GM12878 (cell line): Measurements from ENCODE around the gene MSRB2. TPM values are rescaled to one million over a fixed set of nuclear protein-coding genes. Genes with fewer than 3 reads are reported as not detected.

Experiments
- ATAC-seq: fragments of 200-7000 bp; cut with Tn5 transposase; 3 replicates; pipeline ENCODE4 v1.9.1; 2020; ENCODE audit warnings: mild to moderate bottlenecking, moderate library complexity
- BruUV-seq: library from RNA; stranded (reverse); fragments of 400-500 nt; replicated peaks from 2 replicates; lab custom pipeline; 2021; lab: Mats Ljungman, UMichigan
- CTCF ChIA-PET: fragments of 300-600 bp; sonication (Branson Sonifier 250); formaldehyde crosslinking; extraction: SDS; loops from one replicate; lab custom pipeline; 2021; ENCODE audit warnings: inconsistent platforms; lab: Yijun Ruan, JAX
- POLR2A ChIA-PET: fragments of 350-600 bp; formaldehyde crosslinking; extraction: SDS; loops from one replicate; lab custom pipeline; 2021; ENCODE audit warnings: inconsistent platforms; lab: Charles Lee
- RAD21 ChIA-PET: fragments of 300-600 bp; sonication (Branson Sonifier 250); formaldehyde crosslinking; loops from one replicate; lab custom pipeline; 2023; ENCODE audit warnings: antibody characterized with exemption; ENCODE audit not compliant: unreplicated experiment; lab: Charles Lee
- SMC1A ChIA-PET: fragments of 300-600 bp; sonication (Branson Sonifier 250); formaldehyde crosslinking; loops from one replicate; lab custom pipeline; 2023; ENCODE audit not compliant: unreplicated experiment, uncharacterized antibody; lab: Charles Lee
- DNase-seq: peaks from one replicate; pipeline ENCODE4 v3.0.0-alpha.2; 2011; ENCODE audit warnings: low read depth, low spot score
- FAIRE-seq: peaks from 3 replicates; lab custom pipeline; 2011; peaks lifted over from hg19 to GRCh38; lab: Jason Lieb, UNC
- H2AFZ ChIP-seq: 2 replicates; pipeline ENCODE4 v1.6.0; 2011; ENCODE audit warnings: low read depth, low read length, control low read depth; ENCODE audit not compliant: control insufficient read depth
- H3K27ac ChIP-seq: 2 replicates; pipeline ENCODE4 v1.5.1; 2011; ENCODE audit warnings: control low read depth; ENCODE audit not compliant: control insufficient read depth, insufficient read depth
- H3K27me3 ChIP-seq, 2 experiments: replicated peaks in 1 of 2; 2 replicates each; pipeline versions ENCODE4 v1.6.0 to v1.6.1; 2011; ENCODE audit warnings: low read length in 1 of 2; ENCODE audit not compliant: control insufficient read depth in 2 of 2, insufficient read depth in 2 of 2
- H3K36me3 ChIP-seq, 2 experiments: 2 replicates each; pipeline ENCODE4 v1.5.1; 2011; ENCODE audit warnings: low read length in 1 of 2; ENCODE audit not compliant: control insufficient read depth in 2 of 2, insufficient read depth in 2 of 2
- H3K4me1 ChIP-seq: 2 replicates; pipeline ENCODE4 v1.6.1; 2011; ENCODE audit warnings: mild to moderate bottlenecking, low read length, moderate library complexity, mixed read lengths; ENCODE audit not compliant: control insufficient read depth, insufficient read depth
- H3K4me2 ChIP-seq: 2 replicates; pipeline ENCODE4 v1.6.0; 2011; ENCODE audit warnings: control low read depth; ENCODE audit not compliant: control insufficient read depth, insufficient read depth
- H3K4me3 ChIP-seq: fragments of 200-600 bp; sonication (generic); 2 replicates; pipeline ENCODE4 v1.5.1; 2016
- H3K79me2 ChIP-seq: 2 replicates; pipeline ENCODE4 v1.6.0; 2011; ENCODE audit warnings: low read length; ENCODE audit not compliant: control insufficient read depth, insufficient read depth
- H3K9ac ChIP-seq: 2 replicates; pipeline ENCODE4 v1.8.0; 2011; ENCODE audit warnings: low read length, control low read depth, mixed read lengths; ENCODE audit not compliant: control insufficient read depth, insufficient read depth
- H3K9me3 ChIP-seq: replicated peaks from 3 replicates; pipeline ENCODE4 v1.5.1; 2011; ENCODE audit warnings: mild to moderate bottlenecking, low read length; ENCODE audit not compliant: control insufficient read depth, insufficient read depth
- H4K20me1 ChIP-seq: 2 replicates; pipeline ENCODE4 v1.6.0; 2011; ENCODE audit not compliant: control insufficient read depth, insufficient read depth
- CBX3 ChIP-seq: fragments of 200-600 bp; sonication (generic); IDR thresholded peaks from 2 replicates; pipeline ENCODE4 v1.6.1; 2016; ENCODE audit warnings: low read depth, borderline replicate concordance
- CEBPB ChIP-seq, 2 experiments: fragments of 150-350 bp in 1 of 2; IDR thresholded peaks; 2 replicates each; pipeline ENCODE4 v1.6.1; 2012 to 2014; ENCODE audit warnings: low read depth in 2 of 2, low read length in 2 of 2, borderline replicate concordance in 1 of 2, inconsistent platforms in 1 of 2
- HCFC1 ChIP-seq: fragments of 150-350 bp; IDR thresholded peaks from 2 replicates; pipeline ENCODE4 v1.6.1; 2014; ENCODE audit warnings: low read length
- KAT2A ChIP-seq: conservative IDR thresholded peaks from 2 replicates; pipeline ENCODE4 v1.6.1; 2011; ENCODE audit warnings: low read depth, low read length; ENCODE audit not compliant: control insufficient read depth
- MEF2B ChIP-seq: fragments of 450-650 bp; IDR thresholded peaks from 2 replicates; pipeline ENCODE4 v1.6.1; 2018; ENCODE audit warnings: mild to moderate bottlenecking, moderate library complexity; ENCODE audit not compliant: partially characterized antibody, poor library complexity, severe bottlenecking
- MYB ChIP-seq: fragments of 150-350 bp; IDR thresholded peaks from 2 replicates; pipeline ENCODE4 v1.6.1; 2014; ENCODE audit warnings: mild to moderate bottlenecking, low read depth, low read length, borderline replicate concordance
- RUNX3 ChIP-seq: IDR thresholded peaks from 2 replicates; pipeline ENCODE4 v1.6.1; 2012; ENCODE audit warnings: low read length, inconsistent platforms
- SMARCA5 ChIP-seq: fragments of 450-650 bp; IDR thresholded peaks from 2 replicates; pipeline ENCODE4 v1.6.1; 2017; ENCODE audit warnings: mild to moderate bottlenecking
- SPI1 ChIP-seq: IDR thresholded peaks from 2 replicates; pipeline ENCODE4 v1.6.1; 2011; ENCODE audit warnings: low read depth, mild to moderate bottlenecking, low read length, moderate library complexity, borderline replicate concordance; ENCODE audit not compliant: insufficient read depth
- SREBF1 ChIP-seq: IDR thresholded peaks from 2 replicates; pipeline ENCODE4 v1.6.1; 2012; ENCODE audit warnings: mild to moderate bottlenecking, low read length
- TCF7 ChIP-seq: IDR thresholded peaks from 2 replicates; pipeline ENCODE4 v1.6.1; 2014; ENCODE audit warnings: antibody characterized with exemption, borderline replicate concordance
- WGBS: methylation state at CpG from one replicate; pipeline ENCODE4 v1.1.6; 2016; ENCODE audit warnings: low lambda C conversion rate; ENCODE audit not compliant: insufficient replicate concordance, insufficient coverage; ENCODE audit errors: missing lambda C conversion rate; 5-methylcytosine and 5-hydroxymethylcytosine counted together
- in situ Hi-C: fragments of 300-500 bp; cut with MboI; formaldehyde crosslinking; loops from 9 replicates; pipeline ENCODE4 v1.14.3; 2018; ENCODE audit warnings: mixed read lengths
- intact Hi-C: fragments of 100-400 bp; cut with micrococcal nuclease; formaldehyde crosslinking; loops from one replicate; pipeline ENCODE4 v1.14.2; 2022; ENCODE audit not compliant: unreplicated experiment
- polyA plus RNA-seq, 11 experiments: library from polyadenylated mRNA; depleted of rRNA in 4 of 11; unstranded in 6 of 11; stranded (reverse) in 5 of 11; fragments of >200 nt; fragmentation: Nextera tagmentation in 4 of 11; fragmentation: Illumina TruSeq in 1 of 11; extraction: Ambion mirVana in 4 of 11; extraction: Trizol in 1 of 11; gene quantifications; 1 replicate in 1 of 11; 2 replicates in 10 of 11; pipeline versions ENCODE4 v1.2.1 to v1.2.3, GENCODE V29; 2011 to 2016; ENCODE audit warnings: inconsistent platforms in 2 of 11, missing spikeins in 2 of 11, low read depth in 1 of 11
- total RNA-seq, 4 experiments: library from RNA; depleted of rRNA in 3 of 4; stranded (reverse); fragments of >200 nt in 3 of 4; fragmentation: Illumina TruSeq in 1 of 4; extraction: Trizol in 1 of 4; gene quantifications; 2 replicates each; pipeline versions ENCODE4 v1.2.1 to v1.2.3, GENCODE V29; 2013 to 2021
- TF ChIP-seq, protein P1 (sequence below), 3 experiments: IDR thresholded peaks in 2 of 3; conservative IDR thresholded peaks in 1 of 3; 2 replicates each; pipeline ENCODE4 v1.5.1; 2011; ENCODE audit warnings: low read depth in 3 of 3, low read length in 3 of 3, mild to moderate bottlenecking in 3 of 3, control low read depth in 2 of 3, moderate library complexity in 2 of 3, inconsistent platforms in 1 of 3, mixed read lengths in 1 of 3; ENCODE audit not compliant: control insufficient read depth in 2 of 3, insufficient read depth in 1 of 3; ENCODE audit errors: extremely low read depth in 1 of 3
- TF ChIP-seq, protein P2 (sequence below): fragments of 450-650 bp; IDR thresholded peaks from 2 replicates; pipeline ENCODE4 v1.6.1; 2017; ENCODE audit warnings: low read depth, mild to moderate bottlenecking, moderate library complexity
- TF ChIP-seq, protein P3 (sequence below): IDR thresholded peaks from 2 replicates; pipeline ENCODE4 v1.6.1; 2011; ENCODE audit warnings: borderline replicate concordance, low read depth, mild to moderate bottlenecking, moderate library complexity, mixed read lengths, low read length; ENCODE audit not compliant: insufficient read depth; ENCODE audit errors: extremely low read length

The MSRB2 gene
- total and polyA plus RNA-seq, 10 of the 15 experiments (the other 5 are each of a cell fraction or from before 2014, with no cell fraction given): 1.5 to 18.6 (median 6.2) TPM

DNA sequence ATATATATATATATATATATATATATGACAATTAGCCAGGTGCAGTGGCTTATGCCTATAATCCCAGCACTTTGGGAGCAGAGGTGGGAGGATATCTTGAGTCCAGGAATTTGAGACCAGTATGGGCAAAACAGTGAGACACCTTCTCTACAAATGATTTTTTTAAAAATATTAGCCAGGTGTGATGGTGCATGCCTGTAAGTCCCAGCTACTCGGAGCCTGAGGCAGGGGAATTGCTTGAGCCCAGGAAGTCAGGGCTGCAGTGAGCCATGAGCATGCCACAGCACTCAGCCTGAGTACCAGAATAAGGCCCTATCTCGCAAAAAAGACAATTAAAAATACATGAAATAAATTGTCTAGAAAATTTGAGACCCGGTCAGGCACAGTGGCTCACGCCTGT lies 47.2 kb upstream of the MSRB2 start:
- no peaks in the 10 kb centered on the region for H3K36me3 ChIP-seq
- ChIA-PET POLR2A (no interaction called here), CTCF (no interaction called here), RAD21 (no interaction called here), SMC1A (interaction anchor here (1.2 kb wide), 1 partner anchor 58 kb away, joined by 4 read pairs; no protein-coding TSS in a partner anchor)
- H2AFZ ChIP-seq: no peak overlapping the region
- no peaks in the 10 kb centered on the region for H3K4me1 ChIP-seq
- H3K27ac ChIP-seq: no peak overlapping the region
- no peak for DNase-seq
- H3K9me3 ChIP-seq: no peaks in the 10 kb centered on the region
- no TSS peak for BruUV-seq
- no peak for ATAC-seq
- no peak for FAIRE-seq
- 30% methylated on average over 4 of the region's 4 CpGs for WGBS
- no peak overlapping the region for H3K4me2 ChIP-seq
- TF ChIP-seq RUNX3 (no peak), KAT2A (no peak), MYB (no peak), SPI1 (no peak), HCFC1 (no peak)
- TF ChIP-seq, protein P1, sequence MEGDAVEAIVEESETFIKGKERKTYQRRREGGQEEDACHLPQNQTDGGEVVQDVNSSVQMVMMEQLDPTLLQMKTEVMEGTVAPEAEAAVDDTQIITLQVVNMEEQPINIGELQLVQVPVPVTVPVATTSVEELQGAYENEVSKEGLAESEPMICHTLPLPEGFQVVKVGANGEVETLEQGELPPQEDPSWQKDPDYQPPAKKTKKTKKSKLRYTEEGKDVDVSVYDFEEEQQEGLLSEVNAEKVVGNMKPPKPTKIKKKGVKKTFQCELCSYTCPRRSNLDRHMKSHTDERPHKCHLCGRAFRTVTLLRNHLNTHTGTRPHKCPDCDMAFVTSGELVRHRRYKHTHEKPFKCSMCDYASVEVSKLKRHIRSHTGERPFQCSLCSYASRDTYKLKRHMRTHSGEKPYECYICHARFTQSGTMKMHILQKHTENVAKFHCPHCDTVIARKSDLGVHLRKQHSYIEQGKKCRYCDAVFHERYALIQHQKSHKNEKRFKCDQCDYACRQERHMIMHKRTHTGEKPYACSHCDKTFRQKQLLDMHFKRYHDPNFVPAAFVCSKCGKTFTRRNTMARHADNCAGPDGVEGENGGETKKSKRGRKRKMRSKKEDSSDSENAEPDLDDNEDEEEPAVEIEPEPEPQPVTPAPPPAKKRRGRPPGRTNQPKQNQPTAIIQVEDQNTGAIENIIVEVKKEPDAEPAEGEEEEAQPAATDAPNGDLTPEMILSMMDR (IDR thresholded peaks at IDR 0.05 in 2 of 3, conservative IDR thresholded peaks at IDR 0.05 in 1 of 3; ENCODE audit: control insufficient read depth in 2 of 3, extremely low read depth in 1 of 3, insufficient read depth in 1 of 3, low read depth in 3 of 3, low read length in 3 of 3): no peak
- H4K20me1 ChIP-seq: no peaks in the 10 kb centered on the region
- H3K79me2 ChIP-seq: no peaks in the 10 kb centered on the region
- intact Hi-C loops (no loop called here), in situ Hi-C loops (no loop called here)
- no peak overlapping the region for H3K9ac ChIP-seq
- no peak overlapping the region for H3K4me3 ChIP-seq
- H3K27me3 ChIP-seq: no peaks in the 10 kb centered on the region

DNA sequence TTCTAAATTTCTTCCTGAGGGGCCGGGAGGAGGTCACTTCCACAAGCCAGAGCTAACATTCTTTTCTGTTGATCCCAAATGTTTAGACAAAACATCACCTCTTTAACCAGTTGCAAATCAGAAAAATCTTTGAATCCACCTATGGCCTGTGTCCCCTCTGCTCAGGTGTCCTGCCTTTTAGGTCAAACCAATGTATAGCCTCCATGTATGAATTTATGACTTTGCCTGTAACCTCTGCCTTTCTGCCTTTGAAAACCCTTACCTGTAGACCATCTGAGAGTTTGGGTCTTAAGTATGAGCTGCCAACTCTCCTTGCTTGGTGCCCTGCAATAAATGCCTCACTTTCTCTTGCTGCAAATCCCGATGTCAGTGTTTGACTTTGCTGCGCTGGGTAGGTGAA lies 44.1 kb upstream of the MSRB2 start:
- WGBS: 76% methylated on average over 3 of the region's 3 CpGs
- intact Hi-C loops: no loop called here
- H2AFZ ChIP-seq: no peak overlapping the region
- H4K20me1 ChIP-seq: no peaks in the 10 kb centered on the region
- ATAC-seq (no peak), FAIRE-seq (no peak), DNase-seq (no peak)
- no peaks in the 10 kb centered on the region for H3K9me3 ChIP-seq
- in situ Hi-C loops: no loop called here
- H3K27ac ChIP-seq: no peak overlapping the region
- no peak overlapping the region for H3K9ac ChIP-seq
- no peak overlapping the region for H3K4me3 ChIP-seq
- BruUV-seq: no TSS peak
- H3K36me3 ChIP-seq: no peaks in the 10 kb centered on the region
- ChIA-PET RAD21 (no interaction called here), POLR2A (no interaction called here), SMC1A (interaction anchor here (1.6 kb wide), 1 partner anchor 36 kb away, joined by 4 read pairs; no protein-coding TSS in a partner anchor), CTCF (no interaction called here)
- no peaks in the 10 kb centered on the region for H3K4me1 ChIP-seq
- no peaks in the 10 kb centered on the region for H3K27me3 ChIP-seq
- no peak overlapping the region for H3K4me2 ChIP-seq
- no peaks in the 10 kb centered on the region for H3K79me2 ChIP-seq
- TF ChIP-seq, protein P2, sequence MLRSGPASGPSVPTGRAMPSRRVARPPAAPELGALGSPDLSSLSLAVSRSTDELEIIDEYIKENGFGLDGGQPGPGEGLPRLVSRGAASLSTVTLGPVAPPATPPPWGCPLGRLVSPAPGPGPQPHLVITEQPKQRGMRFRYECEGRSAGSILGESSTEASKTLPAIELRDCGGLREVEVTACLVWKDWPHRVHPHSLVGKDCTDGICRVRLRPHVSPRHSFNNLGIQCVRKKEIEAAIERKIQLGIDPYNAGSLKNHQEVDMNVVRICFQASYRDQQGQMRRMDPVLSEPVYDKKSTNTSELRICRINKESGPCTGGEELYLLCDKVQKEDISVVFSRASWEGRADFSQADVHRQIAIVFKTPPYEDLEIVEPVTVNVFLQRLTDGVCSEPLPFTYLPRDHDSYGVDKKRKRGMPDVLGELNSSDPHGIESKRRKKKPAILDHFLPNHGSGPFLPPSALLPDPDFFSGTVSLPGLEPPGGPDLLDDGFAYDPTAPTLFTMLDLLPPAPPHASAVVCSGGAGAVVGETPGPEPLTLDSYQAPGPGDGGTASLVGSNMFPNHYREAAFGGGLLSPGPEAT: no peak
- no peak for TF ChIP-seq CEBPB (IDR thresholded peaks at IDR 0.05; ENCODE audit: borderline replicate concordance in 1 of 2, low read depth in 2 of 2, low read length in 2 of 2)
- no peak for TF ChIP-seq SMARCA5
- TF ChIP-seq CBX3: no peak
- no peak for TF ChIP-seq SREBF1
- TF ChIP-seq TCF7: no peak
- no peak for TF ChIP-seq MEF2B
- TF ChIP-seq, protein P3, sequence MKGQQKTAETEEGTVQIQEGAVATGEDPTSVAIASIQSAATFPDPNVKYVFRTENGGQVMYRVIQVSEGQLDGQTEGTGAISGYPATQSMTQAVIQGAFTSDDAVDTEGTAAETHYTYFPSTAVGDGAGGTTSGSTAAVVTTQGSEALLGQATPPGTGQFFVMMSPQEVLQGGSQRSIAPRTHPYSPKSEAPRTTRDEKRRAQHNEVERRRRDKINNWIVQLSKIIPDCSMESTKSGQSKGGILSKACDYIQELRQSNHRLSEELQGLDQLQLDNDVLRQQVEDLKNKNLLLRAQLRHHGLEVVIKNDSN: no peak
